SIG-M5 treated with dmso at 0.1 percent for 504 hours (cell line): ENCODE data around the gene GSN.

Source experiments
- DNase-seq: peaks from one replicate; lab custom pipeline; 2025; ENCODE audit not compliant: unreplicated experiment; lab: John Stamatoyannopoulos, UW

GSN gene

DNA sequence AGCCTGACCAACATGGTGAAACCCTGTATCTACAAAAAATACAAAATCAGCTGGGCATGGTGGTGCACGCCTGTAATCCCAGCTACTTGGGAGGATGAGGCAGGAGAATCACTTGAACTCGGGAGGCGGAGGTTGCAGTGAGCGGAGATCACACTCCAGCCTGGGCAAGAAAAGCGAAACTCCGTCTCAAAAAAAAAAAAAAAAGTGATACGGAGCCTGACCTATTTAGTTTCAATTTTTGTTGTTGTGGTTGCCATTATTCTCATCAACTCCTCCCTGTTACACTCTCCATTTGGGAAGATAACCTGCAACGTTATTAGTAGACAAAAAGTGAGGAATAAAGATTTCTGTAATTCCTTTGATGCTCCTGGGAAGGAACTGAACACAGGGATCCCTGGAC is 100.8 kb downstream of the GSN start:
- no peak for DNase-seq

DNA sequence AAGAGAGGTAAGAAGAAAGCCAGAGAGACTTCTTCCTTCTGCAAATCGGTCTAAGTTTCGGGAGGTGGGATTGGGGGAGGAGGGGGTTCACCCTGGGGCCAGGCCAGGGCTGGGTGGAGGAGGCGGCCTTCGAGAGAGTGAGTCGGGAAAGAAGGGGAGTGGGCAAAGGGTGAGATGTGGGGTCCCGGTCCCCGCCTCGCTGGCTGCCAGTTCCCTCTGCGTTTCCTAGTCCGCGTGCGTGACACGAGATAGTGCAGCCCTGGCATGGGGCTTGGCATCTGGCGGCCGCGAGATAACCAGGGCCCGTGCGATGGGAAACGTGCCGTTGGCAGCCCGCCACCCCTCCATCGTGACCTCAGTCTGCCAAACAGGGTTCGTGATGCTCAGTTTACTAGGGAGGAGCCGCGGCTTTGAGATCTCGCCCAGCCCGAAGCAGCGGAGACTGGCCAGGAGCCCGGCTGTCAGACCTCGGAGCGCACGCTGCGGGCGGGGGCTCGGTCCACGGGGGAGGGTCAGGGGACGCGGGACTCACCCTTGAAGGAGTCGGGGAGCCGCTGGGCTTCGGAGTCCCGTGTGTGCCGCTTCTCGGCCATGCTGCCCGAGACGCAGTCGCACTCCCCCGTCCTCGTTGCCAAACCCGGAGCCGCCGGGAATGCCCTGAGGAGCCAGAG is 101.8 kb downstream of the GSN start, which contains the start of gene STOM:
Gene STOM, minus strand, starts transcription at position 656 of the 671 bp plus-strand sequence. Its CDS starts 63 bp downstream, at position 593.
- DNase-seq, result peak; percentile 65

DNA sequence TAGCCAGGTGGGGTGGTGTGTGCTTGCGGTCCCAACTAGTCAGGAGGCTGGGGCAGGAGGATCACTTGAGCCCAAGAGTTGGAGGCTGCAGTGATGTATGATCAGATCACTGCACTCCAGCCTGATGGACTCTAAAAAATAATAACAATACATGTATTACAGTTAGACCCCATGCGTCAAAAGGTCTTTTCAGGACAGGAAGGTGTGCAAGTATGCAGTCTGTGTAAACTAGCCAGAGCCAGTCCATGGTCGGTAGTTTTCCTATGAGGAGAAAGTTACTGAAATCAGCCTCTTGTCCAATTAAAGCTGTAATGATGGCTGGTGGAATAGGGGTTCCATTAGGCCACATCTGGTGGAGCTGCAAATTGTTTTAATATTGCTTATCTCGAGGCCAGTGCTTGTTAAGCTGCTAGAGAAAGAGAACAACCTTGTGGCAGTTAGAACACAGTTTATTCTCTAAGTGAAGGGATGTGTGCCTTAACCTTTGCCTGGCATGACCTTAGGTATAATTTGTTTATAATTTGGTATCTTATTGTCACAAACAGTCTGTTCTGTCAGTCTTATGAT is 103.6 kb downstream of the GSN start:
- no peak for DNase-seq

DNA sequence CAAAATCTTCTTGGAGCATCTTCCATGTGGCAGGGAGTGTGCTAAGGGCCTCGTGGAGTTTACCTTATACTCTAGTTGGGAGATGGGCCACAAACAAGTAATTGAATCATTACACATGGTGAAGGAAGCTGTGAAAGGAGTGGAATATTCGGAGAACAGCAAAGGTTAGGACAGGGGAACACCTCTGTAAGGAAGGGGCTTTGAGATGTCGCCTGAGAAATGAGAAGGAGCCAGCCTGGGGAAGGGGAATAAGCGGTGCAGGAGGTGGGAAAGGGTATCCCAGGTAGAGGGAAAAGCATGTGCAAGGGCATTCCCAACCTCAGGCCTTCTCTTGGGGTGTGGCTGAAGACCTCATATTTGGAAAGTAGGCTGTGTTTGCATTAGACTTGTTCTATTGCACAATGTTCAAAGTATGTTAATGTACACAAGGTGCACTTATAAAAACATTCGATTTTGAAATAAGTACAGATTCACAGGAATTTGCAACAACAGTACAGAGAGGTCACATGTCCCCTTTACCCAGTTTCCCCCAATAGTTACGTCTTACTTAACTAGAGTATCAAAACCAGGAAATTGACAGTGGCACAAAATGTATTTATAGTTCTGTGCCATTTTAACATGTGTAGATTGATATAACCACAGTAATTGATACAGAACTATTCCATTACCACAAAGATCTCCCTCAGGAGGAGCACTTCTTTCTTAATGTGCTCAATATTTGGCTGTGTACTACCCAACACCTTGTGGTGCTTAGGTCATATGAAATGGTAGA is 104.5 kb downstream of the GSN start:
- peak; percentile 16 for DNase-seq

DNA sequence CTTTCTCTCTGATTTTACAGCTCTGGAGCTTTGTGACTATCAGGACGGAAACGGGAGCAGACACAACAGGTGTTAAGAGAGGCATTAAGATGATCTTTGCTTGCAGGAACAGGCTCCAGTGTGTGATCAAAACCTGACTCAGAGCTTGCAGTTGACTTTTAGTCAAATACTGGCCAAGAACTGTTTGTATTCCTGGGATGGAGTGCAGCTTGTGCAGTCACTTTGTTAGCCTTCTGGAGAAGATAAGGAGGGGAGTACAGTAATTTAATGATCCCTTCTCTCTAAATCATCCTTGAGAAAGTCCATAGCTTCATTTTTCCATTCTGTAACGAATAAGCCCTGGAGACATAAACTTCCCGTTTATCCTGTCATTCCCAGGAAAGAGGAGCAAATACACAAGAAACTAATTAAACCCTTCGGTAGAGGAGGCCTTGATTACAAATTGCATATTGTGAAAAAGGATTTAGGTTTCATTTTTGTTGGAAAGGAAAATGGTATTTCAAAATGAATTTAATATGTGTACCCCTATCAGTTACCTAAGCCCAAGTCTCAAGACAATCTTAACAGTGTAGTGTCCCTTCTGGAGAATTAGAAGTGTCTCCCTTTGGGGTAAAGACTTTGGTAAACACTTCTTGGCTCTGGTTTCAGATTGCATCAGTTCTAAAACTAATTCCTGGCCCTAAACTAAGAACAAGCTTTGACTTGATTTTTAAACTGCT is 105.2 kb downstream of the GSN start:
- no peak for DNase-seq

DNA sequence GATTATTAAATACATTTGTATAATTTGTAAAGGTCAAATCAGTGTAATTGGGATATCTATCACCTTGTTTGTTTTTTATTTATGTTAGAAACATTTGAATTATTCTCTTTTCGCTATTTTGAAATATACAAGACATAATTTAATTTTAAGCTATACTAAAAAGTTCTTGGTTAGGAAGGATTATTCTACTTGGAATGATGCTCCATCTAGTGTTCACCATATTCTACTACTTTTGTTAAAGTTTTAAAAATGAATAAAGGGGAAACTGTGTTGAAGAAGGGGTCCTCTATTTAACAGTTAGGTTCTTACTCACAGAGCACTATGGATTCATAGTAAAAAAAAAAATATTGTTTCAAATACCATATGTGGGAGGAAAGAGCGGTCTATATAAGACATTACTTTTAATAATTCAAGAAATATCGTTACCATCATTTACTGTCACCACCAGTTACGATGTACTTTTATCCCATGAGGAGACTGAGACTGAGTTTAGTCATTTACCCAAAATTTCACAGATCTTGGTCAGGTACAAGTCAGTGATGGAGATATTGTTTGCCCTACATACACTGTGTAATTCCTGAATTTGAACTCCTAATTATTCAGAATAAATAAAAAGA is 108.4 kb downstream of the GSN start:
- DNase-seq, result no peak

DNA sequence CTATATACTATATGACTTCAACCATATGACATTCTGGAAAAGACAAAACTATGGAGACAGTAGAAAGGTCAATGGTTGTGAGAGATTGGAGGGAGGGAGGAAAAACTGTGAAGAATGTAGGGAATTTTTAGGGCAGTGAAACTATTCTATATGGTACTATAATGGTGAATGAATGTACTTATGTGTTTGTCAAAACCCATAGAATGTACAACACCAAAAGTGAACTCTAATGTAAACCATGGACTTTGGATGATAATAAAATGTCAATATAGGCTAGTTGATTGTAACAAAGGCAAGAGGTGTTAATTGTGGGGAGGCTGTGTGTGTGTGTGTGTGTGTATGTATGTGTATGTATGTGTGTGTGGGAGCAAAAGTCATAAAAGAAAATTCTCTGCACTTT is 112.9 kb downstream of the GSN start:
- no peak for DNase-seq
